ENCODE measurements around the gene NFIC.

GRCh38 chr19:3441986-3442329, 75.6 kb downstream of the NFIC start:
- TF ChIP-seq CTCF (IDR thresholded peaks at IDR 0.05) (no peak), POLR2A (IDR thresholded peaks at IDR 0.05) (no peak)
